NCI-H2227 (cell line): ENCODE results near the gene VTA1.

ENCODE experiments used
- DNase-seq: peaks from one replicate; lab custom pipeline; 2025; ENCODE audit not compliant: unreplicated experiment; lab: John Stamatoyannopoulos, UW

The VTA1 gene

GRCh38 chr6:142265476-142265875, 118.4 kb downstream of the VTA1 start:
- no peak for DNase-seq

GRCh38 chr6:142266060-142266459, 119.0 kb downstream of the VTA1 start:
- DNase-seq = no peak

GRCh38 chr6:142271476-142271875, 124.4 kb downstream of the VTA1 start:
- DNase-seq = no peak
